ENCODE results near the gene IFT27.

The IFT27 gene, protein sequence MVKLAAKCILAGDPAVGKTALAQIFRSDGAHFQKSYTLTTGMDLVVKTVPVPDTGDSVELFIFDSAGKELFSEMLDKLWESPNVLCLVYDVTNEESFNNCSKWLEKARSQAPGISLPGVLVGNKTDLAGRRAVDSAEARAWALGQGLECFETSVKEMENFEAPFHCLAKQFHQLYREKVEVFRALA

DNA sequence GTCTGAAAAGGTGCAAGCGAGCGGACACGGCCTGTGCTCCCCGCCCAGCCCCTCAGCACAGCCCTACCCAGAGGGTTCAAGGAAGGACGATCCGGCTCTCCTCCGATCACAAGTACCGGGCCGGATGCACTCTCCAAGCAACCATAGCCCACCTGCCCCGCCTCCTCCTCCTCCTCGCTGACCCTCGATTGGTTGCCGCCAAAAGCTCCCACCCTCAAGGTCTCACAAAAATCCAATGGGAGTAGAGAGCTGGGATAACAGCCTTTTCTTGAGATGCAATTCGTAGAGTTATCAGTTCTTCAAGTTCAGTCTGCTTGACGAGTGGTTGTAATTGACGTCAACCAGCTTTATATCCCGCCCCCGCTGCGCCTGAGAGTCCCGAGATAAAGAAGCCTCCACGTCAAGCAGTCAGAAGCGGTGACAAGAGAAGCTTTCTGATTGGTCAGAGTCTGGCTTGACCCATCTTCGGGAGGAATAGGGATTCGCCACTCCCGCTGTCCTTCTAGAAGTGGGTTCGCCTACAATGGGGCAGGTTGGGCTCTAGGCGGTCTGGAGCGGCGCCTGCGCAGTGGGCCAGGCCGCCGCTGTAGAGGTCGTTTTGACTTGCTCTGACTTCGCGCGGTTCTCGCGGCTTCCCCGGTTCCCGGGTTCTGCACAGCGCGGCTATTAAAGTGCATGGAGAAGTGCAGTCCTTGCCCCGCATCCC, at the start of gene IFT27:
IFT27 (minus strand) TSS at position 156 of the 706 bp plus-strand sequence. CDS start 412 bp downstream, outside the sequence.
- TF ChIP-seq POLR2A (IDR thresholded peaks at IDR 0.05; ENCODE audit: low read depth, low read length), result peak; percentile 61
- peak; percentile 91 for DNase-seq (ENCODE audit: insufficient read length, low spot score)
- peak; percentile 96 for FAIRE-seq

DNA sequence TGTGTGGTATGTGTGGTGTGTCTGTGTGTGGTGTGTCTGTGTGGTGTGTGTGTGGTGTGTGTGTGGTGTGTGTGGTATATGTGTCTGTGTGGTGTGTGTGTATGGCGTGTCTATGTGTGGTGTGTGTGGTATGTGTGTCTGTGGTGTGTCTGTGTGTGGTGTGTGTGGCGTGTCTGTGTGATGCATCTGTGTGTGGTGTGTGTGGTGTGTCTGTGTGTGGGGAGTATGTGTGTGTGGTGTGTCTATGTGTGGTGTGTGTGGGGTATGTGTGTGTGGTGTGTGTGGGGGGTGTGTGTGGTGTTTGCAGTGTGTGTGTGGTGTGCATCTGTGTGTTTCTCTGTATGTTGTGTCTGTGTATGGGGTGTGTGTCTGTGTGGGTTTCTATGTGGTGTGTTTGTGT, 48.7 kb upstream of the IFT27 start:
- no peak for TF ChIP-seq POLR2A (IDR thresholded peaks at IDR 0.05; ENCODE audit: low read depth, low read length)
- DNase-seq (ENCODE audit: insufficient read length, low spot score) (no peak), FAIRE-seq (no peak)

DNA sequence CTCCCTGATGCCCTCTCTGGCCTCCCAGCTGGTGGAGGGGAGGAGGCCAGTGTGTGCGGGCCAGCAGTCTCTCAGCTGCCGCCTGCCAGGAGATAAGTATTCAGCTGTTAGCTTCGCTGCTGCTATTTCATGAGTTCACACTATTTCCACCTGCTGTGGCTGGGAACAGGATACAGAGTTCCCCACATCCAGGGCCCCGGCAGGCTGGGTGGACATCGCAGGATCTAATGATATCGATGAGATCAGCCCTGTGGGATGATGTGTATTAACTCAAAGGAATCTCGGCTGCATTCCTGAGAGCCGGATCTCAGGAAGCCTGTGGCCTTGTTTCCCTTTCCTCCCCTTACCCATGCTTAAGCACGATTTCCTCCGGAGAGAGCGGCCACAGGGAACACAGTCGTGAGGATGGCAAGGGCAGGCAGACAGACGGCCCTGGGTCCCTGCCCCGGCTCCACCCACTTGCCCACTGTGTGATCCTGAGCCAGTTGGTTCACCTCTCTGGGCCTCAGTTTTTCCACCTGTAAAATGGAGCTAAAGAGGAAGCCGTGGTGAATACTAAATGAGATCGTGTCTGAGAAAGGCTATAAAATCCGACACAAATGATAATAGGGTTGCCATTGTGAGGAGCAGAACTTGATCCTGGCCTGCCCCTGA, 47.4 kb upstream of the IFT27 start:
- no peak for DNase-seq (ENCODE audit: insufficient read length, low spot score)
- TF ChIP-seq POLR2A (IDR thresholded peaks at IDR 0.05; ENCODE audit: low read depth, low read length), result no peak
- FAIRE-seq, result no peak

DNA sequence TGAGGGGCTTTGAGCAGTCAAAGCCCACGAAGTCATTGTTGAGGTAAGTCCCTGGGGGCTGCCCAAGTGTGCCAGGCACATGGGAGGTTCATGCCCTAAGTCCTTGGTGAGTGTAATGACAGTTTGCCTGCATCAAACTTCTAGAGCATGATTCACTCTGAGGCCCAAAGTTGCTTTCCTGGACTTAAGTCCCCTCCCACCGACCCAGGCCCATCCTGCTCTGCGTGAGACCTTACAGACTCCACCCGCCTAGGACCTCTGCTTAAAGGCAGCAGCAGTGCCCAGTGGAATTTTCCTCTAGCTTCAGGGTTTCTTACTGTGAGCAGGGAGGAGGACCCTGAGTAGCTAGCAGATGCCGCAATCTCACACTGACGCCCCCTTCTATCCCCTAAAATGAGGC, 46.7 kb upstream of the IFT27 start:
- TF ChIP-seq POLR2A (IDR thresholded peaks at IDR 0.05; ENCODE audit: low read depth, low read length), result no peak
- DNase-seq (ENCODE audit: insufficient read length, low spot score), result no peak
- no peak for FAIRE-seq

DNA sequence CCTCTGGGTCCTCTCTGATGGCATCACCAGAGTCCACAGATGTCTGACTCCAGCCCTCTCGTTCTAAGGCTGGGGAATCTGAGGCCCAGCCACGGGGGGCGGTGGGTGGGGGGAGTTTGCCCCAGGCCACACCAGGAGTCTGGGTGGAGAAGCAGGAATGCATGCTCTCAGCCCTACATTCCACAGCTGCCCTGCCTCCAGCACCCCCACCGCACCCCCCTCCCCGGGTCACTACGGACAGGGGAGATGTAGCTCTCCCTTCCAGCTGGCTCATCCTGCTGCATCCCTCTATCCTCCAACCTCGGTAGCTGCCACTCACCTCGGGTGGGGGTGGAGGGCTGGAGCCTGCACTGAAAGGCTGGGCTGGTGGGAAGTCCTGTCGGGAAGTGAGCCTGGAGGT, 43.2 kb upstream of the IFT27 start:
- no peak for FAIRE-seq
- no peak for TF ChIP-seq POLR2A (IDR thresholded peaks at IDR 0.05; ENCODE audit: low read depth, low read length)
- DNase-seq (ENCODE audit: insufficient read length, low spot score), result no peak

DNA sequence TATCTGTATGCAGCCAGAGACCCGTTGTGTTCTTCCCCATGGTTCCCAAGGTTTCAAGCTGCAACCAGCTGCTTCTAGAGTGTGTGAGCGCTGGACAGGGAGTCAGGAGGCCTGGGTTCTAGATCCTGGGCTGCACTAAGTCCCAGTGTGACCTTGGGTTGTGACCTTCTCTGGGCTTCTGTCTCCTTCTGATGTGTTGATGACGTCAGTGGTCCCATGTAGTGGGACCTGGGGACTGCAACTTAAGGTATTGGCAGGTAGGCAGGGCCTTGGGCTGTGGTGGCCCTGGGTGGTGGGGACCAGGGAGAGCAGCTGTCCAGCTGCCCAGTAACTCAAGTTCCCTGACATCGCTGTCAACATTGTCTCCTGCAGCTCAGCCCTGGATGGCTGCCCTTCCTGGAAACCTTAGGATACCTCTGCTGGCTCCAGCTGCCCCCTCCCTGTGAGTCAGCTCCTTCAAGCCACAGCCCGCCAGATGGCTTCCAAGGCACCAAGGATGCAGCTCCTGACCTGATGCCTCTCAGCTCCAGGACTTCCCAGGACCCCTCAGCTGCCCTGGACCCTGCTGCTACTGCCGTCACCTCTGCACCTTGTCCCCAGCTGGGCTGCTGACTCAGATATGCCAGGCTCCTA, 42.2 kb upstream of the IFT27 start:
- FAIRE-seq, result no peak
- DNase-seq (ENCODE audit: insufficient read length, low spot score), result peak; percentile 61
- TF ChIP-seq POLR2A (IDR thresholded peaks at IDR 0.05; ENCODE audit: low read depth, low read length), result no peak

DNA sequence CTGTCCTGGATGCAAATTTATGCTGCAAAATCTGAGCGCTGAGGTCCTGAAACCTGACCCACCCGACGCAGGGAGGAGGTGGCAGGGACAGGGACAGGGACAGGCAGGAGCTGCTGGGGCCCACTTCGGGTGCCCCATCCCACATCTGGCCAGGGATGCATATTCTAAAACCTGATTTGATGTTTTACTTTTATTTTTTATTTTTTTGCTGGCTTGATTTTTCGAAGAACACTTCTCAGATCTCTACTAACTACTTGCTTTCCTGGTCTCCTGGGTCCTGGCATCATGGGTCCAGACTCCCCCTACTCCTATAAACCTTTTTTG, 41.6 kb upstream of the IFT27 start:
- FAIRE-seq (no peak), DNase-seq (ENCODE audit: insufficient read length, low spot score) (no peak)
- TF ChIP-seq POLR2A (IDR thresholded peaks at IDR 0.05; ENCODE audit: low read depth, low read length), result no peak

DNA sequence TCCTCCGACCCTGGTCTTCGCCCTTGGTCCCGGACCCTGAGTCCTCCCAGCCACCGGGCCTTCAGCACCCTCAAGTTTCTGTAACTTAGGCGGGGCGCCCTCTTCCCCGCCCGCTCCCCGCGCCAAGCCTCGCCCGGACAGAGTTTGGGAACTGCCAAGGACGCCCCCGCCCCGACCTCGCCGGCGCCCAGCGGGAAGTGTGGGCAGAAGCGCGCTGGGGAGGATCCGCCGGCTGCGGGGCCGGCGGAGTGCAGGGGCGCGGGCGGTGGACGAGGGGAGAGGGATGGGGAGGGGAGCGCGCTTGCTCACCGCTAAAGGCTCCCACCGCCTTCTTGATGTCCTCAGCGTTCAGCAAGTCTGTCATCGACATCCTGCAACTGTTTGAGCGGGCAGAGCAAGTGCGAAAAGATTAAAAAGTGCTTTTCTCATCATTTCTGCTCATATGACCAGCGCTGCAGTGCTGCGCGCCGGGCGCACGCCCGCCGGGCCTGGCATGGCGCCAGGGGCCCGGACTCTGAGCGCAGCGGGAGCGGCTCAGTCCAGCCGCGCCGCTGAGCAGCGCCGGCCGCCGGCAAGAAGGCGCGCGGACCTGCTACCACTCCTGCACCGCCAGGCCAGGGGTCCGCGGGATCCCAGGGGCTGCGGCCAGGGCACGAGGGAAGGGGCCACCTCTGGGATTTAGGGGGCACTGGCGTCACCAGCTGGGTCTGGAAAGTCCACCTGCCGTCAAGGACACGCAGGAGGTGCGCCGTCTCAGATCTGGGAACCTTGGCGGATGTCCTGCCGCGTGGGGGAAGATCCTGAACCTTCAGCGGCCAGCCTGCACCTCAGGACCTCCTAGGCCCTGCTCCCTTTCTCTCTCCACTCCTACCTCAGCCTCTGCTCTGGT, 41.0 kb upstream of the IFT27 start, which contains the start of gene PVALB:
PVALB (minus strand) TSS at position 400 of the 889 bp plus-strand sequence; CDS start at position 370, 30 bp downstream.
- no peak for DNase-seq (ENCODE audit: insufficient read length, low spot score)
- TF ChIP-seq POLR2A (IDR thresholded peaks at IDR 0.05; ENCODE audit: low read depth, low read length), result no peak
- FAIRE-seq, result no peak

DNA sequence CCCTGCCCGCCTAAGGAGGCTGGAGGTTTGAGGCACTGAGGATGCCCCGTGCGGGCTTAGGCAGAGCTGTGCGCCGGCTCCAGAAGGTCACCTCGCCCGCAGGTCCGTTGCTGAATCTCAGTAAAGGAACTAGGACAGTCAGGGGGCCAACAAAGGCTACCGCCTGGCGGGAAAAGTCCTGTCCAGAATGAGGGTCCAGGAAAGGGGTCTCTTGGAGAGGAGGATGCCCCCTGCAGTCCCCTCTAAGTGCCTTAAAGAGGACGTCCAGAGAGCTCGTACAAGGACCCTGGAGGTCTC, 40.4 kb upstream of the IFT27 start:
- no peak for DNase-seq (ENCODE audit: insufficient read length, low spot score)
- no peak for FAIRE-seq
- no peak for TF ChIP-seq POLR2A (IDR thresholded peaks at IDR 0.05; ENCODE audit: low read depth, low read length)

DNA sequence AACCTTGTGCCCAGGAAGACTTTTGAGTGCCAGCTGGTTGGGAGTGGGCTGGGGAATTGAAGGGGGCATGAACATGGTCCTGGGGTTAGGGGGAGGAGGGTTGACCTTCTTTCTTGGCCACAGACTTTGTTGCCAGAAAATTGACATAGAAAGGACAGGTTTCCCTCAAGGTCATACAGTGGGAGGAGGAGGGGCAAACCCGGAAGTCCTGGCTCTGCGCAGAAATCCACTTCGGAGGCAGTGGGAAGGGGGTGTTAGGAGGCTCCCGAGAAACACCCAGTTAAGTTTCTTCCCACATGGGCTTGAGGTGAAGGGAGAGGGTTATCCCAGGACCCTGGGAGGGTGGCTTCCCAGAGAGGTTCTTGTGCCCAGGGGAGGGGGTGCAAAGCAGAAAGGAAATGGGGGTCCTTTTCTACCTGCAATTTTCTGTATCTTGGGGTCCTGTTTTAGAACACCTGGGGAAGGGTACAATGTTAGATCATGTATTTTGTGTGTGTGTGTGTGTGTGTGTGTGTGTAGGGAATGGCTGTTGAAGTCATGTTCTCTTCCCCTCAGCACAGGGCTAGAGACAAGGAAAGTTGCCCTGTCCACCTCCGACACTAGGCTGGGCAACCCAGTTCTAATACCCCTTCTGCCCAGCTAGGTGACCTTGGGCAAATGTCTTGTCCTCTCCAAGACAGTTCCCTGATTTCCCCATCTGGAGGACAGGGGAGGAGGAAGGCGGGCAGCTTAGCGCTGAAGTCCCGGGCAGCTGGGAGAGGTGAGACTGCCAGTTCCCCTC, 39.8 kb upstream of the IFT27 start:
- no peak for DNase-seq (ENCODE audit: insufficient read length, low spot score)
- no peak for FAIRE-seq
- TF ChIP-seq POLR2A (IDR thresholded peaks at IDR 0.05; ENCODE audit: low read depth, low read length), result no peak

DNA sequence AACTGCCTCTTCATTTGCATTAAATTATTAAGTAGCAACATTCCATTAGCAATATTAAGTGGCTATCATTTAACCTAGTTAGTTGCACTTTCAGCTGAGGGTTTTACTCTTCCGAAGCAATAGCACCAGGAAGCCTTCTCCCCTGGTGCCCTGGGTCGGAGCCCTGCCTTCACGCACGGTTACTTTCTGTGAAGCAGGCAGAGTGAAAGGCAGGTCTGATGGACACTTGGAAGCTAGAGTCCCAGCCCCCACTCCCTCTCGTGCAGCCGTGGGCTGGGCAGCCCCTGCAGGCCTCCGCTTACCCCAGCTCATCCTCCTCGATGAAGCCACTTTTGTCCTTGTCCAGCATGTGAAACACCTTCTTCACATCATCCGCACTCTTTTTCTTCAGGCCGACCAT, 38.9 kb upstream of the IFT27 start:
- no peak for FAIRE-seq
- no peak for TF ChIP-seq POLR2A (IDR thresholded peaks at IDR 0.05; ENCODE audit: low read depth, low read length)
- DNase-seq (ENCODE audit: insufficient read length, low spot score), result no peak

DNA sequence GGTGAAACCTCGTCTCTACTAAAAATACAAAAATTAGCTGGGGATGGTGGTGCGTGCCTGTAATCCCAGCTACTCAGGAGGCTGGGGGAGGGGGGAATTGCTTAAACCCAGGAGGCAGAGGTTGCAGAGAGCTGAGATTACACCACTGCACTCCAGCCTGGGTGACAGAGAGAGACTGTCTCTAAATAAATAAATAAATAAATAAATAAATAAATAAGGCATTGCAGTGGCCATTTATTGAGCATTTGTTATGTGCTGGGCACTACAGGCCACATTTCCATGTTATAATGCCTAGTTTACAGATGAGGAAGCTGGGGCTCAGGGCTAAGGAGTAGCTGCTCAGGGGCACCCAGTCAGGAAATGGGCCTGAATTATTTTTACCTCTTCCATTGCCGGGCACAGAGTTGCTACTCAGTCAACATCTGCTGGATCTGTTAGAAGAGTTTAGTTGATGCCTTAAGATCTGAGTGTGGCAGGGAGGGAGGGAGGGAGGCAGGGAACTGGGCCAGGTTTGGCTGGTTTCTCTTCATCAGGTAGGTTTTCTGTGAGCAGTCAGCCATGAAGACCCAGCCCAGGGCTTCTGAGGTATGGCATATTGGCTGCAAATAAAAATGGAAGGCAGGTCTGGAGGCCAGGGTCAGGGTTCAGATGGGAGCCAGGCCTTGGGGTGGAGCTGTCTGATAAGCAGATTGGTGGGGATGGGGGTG, 35.3 kb upstream of the IFT27 start:
- FAIRE-seq (no peak), DNase-seq (ENCODE audit: insufficient read length, low spot score) (no peak)
- TF ChIP-seq POLR2A (IDR thresholded peaks at IDR 0.05; ENCODE audit: low read depth, low read length), result no peak
